ENCODE measurements around the gene RAN. TPM values are rescaled to one million over a fixed set of nuclear protein-coding genes. Genes with fewer than 3 reads are reported as not detected.

RAN gene
- total and polyA plus RNA-seq, 9 of the 15 experiments (the other 6 are each of a cell fraction or from before 2014, with no cell fraction given): 1,687 to 3,820 (median 2,300) TPM

- TF ChIP-seq, protein P1, sequence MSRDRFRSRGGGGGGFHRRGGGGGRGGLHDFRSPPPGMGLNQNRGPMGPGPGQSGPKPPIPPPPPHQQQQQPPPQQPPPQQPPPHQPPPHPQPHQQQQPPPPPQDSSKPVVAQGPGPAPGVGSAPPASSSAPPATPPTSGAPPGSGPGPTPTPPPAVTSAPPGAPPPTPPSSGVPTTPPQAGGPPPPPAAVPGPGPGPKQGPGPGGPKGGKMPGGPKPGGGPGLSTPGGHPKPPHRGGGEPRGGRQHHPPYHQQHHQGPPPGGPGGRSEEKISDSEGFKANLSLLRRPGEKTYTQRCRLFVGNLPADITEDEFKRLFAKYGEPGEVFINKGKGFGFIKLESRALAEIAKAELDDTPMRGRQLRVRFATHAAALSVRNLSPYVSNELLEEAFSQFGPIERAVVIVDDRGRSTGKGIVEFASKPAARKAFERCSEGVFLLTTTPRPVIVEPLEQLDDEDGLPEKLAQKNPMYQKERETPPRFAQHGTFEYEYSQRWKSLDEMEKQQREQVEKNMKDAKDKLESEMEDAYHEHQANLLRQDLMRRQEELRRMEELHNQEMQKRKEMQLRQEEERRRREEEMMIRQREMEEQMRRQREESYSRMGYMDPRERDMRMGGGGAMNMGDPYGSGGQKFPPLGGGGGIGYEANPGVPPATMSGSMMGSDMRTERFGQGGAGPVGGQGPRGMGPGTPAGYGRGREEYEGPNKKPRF (IDR thresholded peaks at IDR 0.05; ENCODE audit: low read depth, low read length): no peak
- peak; percentile 66 for TF ChIP-seq TEAD4 (IDR thresholded peaks at IDR 0.05; ENCODE audit: low read length)
- TF ChIP-seq TEAD4 (CRISPR knock-in tag; IDR thresholded peaks at IDR 0.05; ENCODE audit: borderline replicate concordance): no peak
- no peak for TF ChIP-seq MEF2D (tag; conservative IDR thresholded peaks at IDR 0.05; ENCODE audit: low read depth)
- TF ChIP-seq GTF2B (IDR thresholded peaks at IDR 0.05; ENCODE audit: extremely low read depth, insufficient read length): no peak
- TF ChIP-seq IRF1 (CRISPR knock-in tag; IDR thresholded peaks at IDR 0.05; ENCODE audit: borderline replicate concordance): peak; percentile 53; the same call in 1 of the 2 replicates
- TF ChIP-seq ZFP1 (CRISPR knock-in tag; IDR thresholded peaks at IDR 0.05): no peak
- TF ChIP-seq POLR2G (IDR thresholded peaks at IDR 0.05; ENCODE audit: low read depth, low read length): 0 out of 2 replicates have a peak, but pooled peaks have one; percentile 31
- peak; percentile 71; the same call in 1 of the 2 replicates for TF ChIP-seq ZNF740 (CRISPR knock-in tag; IDR thresholded peaks at IDR 0.05)
- TF ChIP-seq ZNF740 (tag; IDR thresholded peaks at IDR 0.05): no peak
- TF ChIP-seq, protein P2, sequence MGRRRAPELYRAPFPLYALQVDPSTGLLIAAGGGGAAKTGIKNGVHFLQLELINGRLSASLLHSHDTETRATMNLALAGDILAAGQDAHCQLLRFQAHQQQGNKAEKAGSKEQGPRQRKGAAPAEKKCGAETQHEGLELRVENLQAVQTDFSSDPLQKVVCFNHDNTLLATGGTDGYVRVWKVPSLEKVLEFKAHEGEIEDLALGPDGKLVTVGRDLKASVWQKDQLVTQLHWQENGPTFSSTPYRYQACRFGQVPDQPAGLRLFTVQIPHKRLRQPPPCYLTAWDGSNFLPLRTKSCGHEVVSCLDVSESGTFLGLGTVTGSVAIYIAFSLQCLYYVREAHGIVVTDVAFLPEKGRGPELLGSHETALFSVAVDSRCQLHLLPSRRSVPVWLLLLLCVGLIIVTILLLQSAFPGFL (CRISPR knock-in tag; IDR thresholded peaks at IDR 0.05): no peak
- peak in 1 of 2 experiments; percentile 91; a peak in 2 of 3 replicates for TF ChIP-seq CBX3 (IDR thresholded peaks at IDR 0.05; ENCODE audit: borderline replicate concordance in 1 of 2, low read length in 2 of 2)
- TF ChIP-seq, protein P3, sequence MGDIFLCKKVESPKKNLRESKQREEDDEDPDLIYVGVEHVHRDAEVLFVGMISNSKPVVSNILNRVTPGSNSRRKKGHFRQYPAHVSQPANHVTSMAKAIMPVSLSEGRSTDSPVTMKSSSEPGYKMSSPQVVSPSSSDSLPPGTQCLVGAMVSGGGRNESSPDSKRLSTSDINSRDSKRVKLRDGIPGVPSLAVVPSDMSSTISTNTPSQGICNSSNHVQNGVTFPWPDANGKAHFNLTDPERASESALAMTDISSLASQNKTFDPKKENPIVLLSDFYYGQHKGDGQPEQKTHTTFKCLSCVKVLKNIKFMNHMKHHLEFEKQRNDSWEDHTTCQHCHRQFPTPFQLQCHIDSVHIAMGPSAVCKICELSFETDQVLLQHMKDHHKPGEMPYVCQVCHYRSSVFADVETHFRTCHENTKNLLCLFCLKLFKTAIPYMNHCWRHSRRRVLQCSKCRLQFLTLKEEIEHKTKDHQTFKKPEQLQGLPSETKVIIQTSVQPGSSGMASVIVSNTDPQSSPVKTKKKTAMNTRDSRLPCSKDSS (IDR thresholded peaks at IDR 0.05; ENCODE audit: low read depth, partially characterized antibody): no peak
- TF ChIP-seq BRF1 (IDR thresholded peaks at IDR 0.05; ENCODE audit: borderline replicate concordance, extremely low read depth, insufficient read length): no peak
- TF ChIP-seq MAZ (CRISPR knock-in tag; conservative IDR thresholded peaks at IDR 0.05 in 1 of 2, IDR thresholded peaks at IDR 0.05 in 1 of 2): peak; percentile 62 to 80
- TF ChIP-seq PML (IDR thresholded peaks at IDR 0.05; ENCODE audit: low read length): no peak
- TF ChIP-seq ZNF165 (CRISPR knock-in tag; IDR thresholded peaks at IDR 0.05; ENCODE audit: borderline replicate concordance): no peak
- no peak for TF ChIP-seq ILK (tag; IDR thresholded peaks at IDR 0.05; ENCODE audit: borderline replicate concordance, low read depth)
- no peak for TF ChIP-seq DIDO1 (tag; IDR thresholded peaks at IDR 0.05; ENCODE audit: low read depth)
These were observed 45.6 kb upstream of the RAN start (continued) for GRCh38 chr12:130826151-130826801.

Data from K562 (cell line).